HG02973 (cell line): ENCODE measurements around the gene NEUROG3.
"Not testable (repeated sequence)": the region's sequence is repeated elsewhere in the genome, so short reads cannot be mapped to it uniquely, and the experiment has no call there.

Source experiments
- ATAC-seq: cut with Tn5 transposase; IDR thresholded peaks from one replicate; pipeline ENCODE4 v1.9.1; 2021; ENCODE audit warnings: moderate library complexity; ENCODE audit not compliant: unreplicated experiment

Gene NEUROG3

DNA sequence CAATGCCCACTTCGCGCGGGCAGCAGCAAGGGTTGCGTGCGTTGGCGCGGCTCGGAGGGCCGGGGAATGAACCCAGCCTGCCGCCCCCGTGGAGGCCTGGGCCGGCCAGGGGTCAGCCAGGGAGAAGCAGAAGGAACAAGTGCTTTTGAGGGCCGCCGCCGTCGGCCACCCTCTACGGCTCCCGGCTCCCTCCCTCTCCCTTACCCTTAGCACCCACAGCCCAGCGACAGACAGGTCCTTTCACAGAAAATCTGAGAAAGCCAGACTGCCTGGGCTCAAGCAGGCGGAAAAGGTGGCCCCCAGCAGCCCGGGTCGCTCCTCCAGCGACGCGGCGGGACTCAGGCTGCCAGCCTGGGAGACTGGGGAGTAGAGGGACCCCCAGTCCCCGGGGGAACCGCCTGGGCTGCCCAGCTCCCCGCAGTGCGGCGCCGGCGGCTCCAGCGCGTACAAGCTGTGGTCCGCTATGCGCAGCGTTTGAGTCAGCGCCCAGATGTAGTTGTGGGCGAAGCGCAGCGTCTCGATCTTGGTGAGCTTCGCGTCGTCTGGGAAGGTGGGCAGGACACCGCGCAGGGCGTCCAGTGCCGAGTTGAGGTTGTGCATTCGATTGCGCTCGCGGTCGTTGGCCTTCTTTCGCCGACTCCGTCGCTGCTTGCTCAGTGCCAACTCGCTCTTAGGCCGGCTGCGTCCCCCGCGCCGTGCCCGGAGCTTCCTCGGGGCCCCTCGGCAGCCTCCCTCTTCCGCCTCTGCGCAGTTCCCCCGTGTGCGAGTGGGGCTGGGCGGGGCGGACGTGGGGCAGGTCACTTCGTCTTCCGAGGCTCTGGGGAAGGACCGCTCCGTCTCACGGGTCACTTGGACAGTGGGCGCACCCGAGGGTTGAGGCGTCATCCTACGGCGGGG is 815 bp downstream of the NEUROG3 start:
- ATAC-seq = no peak

DNA sequence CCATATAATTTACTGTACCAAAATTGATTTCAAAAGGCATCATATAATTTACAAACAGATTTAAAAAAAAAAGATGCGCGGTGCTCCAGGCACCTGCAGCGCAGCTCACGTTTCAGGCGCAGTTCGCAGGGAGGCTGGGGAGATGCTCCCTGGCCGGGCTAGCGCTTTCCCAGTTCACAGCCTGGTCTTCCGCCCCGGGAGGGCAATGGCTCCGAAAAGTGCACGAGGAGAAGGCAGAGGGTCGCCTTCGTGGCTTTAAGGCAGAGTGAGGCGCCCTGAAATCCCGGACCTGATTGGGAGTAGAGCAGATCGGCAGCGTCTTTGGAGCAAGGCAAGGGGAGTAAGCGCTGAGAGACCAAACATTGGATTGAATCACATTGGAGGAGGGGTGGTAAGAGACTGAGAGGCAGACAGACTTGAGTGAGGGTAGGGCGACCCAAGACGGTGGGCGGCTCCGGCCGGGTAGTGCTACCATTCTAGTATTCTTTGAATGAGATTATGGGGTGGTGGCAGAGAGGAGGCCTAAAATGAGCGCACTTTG is 1.5 kb downstream of the NEUROG3 start:
- ATAC-seq = no peak

DNA sequence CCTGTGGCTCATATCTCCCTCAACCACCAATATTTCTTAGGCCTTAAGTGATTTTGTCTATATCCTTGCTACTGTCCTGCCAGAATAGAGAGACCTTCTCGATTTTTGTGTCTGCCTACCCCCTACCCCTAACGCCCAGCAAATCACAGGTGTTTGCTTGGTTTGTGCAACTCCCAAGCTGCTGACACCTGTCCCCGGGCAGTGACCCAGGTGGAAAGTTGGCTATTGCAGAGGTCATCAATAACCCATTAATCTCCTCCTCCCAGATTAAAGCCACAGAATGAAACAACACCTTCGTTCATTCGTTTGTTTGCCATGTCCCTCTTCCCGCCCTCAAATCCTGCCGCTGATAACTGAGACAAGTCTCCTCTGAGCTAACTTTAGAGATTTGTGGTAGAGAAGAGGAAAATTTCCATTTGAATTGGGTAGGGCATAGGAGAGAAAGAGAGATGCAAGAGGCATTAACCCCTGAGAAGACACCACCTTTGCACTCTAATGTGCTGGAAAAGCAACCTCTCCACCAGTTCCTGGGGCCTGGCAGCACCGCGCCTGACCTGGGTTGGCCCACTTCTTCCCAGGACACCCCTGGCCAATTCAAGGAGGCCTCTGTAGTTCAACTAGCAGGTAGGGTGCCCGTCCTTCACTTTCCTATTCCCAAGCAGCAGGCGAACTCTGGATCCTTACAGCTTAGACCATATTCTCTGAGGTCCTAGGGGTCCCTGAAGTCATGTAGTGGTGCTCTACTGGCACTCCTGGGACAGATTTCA is 3.0 kb downstream of the NEUROG3 start:
- no peak for ATAC-seq

DNA sequence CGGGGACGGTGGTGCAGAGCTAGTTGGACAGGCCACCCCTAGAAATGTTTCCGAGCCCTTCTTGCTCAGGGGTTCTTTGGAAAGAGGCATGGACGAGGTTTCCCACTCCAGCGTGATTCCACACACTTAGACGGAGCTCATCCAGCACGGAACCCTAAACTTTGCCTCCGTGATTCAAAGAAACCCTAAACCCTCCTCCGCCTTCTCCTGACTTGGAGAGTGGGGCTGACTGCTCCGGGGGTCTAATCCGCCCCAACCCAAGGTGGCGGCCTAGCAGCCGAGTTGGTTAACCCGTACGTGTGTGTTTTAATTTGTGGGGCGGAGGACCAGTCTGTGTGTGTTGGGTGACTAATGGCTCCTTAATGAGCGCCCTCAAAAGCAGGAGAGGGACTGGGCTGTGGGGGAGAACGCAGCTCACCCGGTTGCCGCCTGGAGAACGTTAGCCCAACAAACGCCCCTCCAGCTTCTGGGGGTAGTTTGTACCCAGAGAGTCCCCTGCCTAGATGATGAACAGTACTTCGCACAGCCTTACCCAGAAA is 3.8 kb downstream of the NEUROG3 start:
- ATAC-seq = no peak

DNA sequence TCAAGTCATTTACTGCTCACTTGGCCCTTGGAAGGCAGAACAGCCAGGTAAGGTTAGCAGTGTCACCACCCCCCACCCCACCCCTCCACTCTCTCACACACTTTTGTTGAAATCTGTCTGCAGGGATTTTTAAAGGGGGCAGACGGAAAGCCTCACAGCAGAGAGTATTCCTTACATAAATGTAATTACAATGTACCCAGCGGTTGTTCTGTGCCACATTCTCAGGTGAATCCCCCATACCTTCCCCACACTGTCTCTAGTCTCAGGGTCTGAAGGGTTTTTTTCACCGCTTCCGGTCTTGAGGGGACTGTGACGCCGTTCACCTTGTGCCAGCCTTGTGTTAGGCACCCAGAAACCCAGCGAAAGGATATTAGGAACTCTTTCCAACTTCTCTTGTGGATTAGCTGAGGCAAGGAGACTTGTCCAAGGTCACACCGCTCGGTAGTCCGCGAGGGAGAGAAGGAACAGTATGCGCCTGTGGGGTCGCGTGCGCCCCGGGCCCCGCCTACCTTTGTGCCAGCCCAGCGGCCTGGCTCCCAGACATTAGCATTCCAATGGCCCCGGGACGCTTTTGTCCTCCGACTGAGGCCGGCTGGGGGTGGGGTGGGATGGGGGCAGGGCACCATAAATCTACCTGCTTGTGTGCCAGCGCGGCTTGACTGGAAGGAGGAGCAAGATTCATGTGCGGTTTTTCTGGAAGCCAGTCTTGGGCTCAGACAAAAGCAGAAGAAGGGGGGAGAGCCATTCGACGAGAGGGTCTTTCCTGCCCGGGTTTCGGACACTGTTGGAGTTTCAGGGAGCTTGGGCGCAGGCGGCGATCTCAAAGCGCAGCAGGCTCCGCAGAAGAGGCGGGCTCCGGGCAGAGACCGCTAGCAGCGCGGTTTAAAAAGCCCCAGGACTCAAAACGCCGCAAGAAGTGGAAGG is 4.5 kb downstream of the NEUROG3 start:
- ATAC-seq = no peak

DNA sequence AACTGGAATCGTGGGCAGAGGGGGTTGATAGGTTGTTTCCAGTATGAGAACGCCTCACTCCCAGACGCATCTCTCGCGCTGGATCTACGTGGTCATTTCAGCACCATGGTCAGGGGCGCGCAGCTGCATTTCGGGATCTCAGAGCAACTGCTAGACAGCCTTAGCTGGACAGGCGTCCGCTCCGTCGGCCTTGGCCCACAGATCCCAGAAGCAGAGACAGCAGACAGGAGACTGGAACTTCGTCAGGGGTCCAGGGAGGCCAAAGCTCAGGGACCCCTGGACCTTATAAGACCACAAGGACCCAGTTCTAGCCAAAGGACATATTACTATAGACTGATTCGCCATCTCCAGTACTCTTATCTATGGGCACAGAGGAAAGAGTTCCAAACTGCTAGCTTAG is 5.3 kb downstream of the NEUROG3 start:
- no peak for ATAC-seq

DNA sequence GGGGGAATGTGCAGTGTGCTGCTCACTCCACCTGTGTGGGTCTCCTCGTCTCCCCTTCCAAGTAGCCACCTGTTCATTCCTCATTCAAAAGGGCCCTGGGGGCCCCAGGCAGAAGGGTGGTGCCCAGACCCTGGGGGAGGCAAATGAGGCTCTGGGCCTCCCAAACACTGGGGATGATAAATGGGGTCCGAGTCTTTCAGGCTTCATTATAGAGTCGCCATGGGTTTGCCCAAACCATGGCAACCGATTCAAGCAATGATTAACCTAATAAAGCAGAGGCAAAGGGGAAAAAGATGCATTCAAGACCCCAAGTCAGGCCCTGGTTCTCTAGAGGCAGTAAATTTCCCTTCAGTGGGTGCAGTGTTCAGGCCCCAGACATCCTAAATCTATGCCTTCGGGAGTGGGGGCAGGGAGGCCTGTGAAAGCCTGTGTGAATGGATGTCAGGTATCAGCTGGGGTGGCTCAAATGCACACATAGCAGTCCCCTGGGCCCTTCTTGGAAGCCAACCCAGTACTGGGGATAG is 10.4 kb downstream of the NEUROG3 start:
- no peak for ATAC-seq

DNA sequence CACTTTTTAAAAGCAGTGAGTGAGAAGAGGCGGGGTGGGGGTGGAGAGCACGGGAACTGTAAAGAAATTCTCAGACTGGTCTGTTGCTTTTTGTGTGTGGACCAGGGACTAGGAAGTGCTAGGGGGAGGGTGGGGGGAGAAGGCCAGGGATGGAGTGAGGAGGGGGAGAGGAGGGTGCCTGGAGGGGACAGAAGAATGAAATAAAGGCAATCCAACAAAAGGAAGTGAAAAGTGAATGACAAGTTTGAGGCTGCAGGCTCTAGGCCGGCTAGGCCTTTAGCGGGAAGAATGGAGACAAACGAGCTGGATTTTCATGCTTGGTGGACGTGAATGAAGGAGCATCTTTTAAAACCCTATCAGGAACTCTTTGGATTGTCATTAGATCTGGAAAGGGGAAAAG is 13.7 kb downstream of the NEUROG3 start:
- ATAC-seq = no peak

DNA sequence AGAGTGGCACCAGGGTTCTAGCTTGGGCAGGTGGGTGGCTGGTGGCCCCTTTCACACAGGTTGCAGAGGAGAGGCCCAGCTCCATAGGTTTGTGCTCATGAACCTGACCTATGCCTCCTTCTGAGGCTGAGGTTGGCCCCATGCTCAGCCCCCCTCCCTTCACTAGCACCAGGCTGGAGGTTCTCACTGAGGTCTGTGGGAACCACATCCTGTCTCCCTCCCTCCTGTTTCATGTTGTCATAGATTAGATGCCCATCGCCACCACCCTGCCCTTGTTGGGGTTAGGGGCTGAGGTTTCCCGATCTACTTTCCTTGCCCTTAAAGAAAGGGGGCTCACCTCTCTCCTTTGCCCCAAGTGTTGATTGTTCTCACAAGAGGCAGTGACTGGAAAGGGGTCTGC is 14.7 kb downstream of the NEUROG3 start:
- ATAC-seq = no peak

DNA sequence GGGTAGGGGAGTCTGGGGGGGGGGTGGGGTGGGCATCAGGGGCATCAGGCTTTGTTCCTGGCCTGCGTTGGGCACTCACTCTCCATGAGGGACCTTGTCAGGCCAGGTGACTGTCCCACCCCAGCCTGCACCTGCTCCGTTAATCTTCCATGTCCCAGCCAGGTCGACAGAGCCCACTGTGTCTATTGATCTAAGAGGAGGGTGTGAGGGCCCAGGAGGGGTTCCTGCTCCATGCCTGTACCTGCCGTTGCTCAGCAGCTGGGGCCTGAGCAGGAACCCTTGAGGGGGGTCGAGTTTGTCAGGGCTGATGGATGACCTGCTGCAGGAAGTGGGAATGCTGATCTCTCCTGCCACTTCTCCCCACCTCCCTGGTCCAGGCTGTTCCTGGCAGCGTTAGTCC is 18.6 kb downstream of the NEUROG3 start:
- no peak for ATAC-seq

DNA sequence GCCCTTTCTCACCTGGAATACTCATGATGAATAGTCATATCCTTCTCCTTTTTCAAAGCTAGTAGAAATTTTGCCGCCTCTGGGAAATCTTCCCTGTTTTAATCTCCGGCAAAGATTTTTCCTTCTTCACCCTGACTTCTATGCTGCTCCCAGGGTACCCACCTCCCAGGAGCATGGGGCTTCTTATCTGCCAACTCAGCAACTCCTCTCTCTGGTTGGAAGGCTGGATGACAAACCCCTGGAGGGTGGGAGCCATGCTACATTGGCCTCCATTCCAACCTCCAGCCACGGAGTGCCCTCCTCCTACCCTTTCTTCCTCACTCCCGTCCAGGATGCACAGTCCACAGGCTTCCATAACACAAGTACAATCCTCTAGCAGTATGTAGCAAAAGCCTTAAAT is 19.9 kb downstream of the NEUROG3 start:
- no peak for ATAC-seq

DNA sequence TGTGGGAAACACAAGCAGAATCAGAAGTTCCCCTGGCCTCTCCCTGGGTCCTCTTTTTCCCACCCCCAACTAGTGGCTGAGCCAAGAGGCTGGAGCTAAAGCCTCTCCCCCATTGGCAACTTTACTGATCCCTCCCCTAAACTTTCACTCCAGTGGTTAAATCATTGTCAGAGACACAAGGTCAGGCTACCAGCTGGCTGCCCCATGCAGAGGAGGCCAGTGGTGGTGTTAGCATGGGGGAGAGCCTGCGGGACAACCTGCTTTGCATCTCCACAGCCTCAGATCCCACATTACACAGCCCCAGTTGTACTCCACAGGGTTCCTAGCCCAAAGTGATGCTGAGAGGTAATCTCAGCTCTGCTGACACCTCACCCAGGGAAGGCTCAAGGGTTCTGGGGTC is 21.0 kb downstream of the NEUROG3 start:
- ATAC-seq = no peak

DNA sequence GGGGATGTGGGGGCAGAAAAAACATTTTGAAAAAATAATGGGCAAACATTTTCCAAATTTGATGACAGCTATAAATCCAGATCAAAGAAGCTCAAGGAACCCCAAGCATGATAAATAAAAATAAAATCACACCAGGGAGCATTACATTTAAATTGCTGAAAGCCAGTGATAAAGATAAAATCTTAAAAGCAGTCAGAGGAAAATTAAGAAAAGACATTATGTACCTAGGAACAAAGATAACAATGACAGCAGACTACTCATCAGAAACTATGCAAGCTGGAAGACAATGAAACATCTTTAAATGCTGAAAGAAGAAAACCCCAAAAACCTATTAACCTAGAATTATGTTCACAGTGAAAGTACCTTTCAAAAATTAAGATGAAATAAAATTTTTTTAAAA is 23.3 kb downstream of the NEUROG3 start:
- no peak for ATAC-seq

DNA sequence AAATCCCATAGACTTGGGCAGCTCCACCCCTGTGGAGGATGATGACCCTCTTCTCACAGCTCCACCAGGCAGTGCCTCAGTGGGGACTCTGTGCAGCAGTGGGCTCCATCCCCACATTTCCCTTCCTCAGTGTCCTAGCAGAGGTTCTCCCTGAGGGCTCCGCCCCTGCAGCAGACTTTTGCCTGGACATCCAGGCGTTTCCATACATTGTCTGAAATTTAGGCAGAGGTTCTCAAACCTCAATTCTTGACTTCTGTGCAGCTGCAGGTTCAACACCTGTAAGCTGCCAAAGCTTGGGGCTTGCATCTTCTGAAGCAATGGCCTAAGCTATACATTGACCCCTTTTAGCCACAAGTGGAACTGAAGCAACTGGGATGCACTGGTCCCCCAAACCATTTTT is 31.8 kb downstream of the NEUROG3 start:
- no peak for ATAC-seq

DNA sequence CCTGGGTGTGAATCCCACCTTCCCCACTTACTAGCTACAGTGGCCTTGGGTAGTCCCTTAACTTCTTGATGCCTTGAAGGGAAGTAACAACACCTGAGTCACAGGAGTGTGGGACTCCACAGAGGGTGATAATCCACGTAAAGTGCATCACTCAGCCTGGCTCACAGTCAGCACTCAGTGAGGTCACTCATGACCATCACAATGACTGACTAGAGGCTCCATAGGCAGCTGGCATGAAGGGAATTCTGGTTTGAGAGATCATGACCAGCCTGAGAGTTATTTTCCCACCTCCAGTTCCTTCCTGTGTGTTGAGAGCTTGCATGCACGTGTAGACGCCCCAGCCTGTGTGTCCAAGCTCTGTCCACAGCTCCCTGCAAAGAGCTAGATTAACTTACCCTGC is 34.8 kb downstream of the NEUROG3 start:
- ATAC-seq = no peak

DNA sequence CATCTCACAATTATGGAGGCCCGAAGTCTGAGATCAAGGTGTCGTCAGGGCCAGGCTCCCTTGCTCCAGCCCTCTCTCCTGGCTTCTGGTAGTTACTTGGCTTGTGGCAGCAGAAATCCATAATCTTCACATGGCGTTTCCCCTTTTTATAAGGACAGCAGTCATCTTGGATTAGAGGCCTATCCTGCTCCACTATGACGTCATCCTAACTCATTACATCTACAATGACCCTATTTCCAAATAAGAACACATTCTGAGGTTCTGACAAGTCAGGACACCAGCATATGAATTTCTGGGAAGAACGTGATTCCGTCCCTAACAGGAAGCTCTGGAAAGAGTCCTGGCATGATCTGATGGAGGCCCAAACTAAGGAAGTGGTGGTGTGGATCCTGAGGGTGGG is 35.8 kb downstream of the NEUROG3 start:
- ATAC-seq = no peak

DNA sequence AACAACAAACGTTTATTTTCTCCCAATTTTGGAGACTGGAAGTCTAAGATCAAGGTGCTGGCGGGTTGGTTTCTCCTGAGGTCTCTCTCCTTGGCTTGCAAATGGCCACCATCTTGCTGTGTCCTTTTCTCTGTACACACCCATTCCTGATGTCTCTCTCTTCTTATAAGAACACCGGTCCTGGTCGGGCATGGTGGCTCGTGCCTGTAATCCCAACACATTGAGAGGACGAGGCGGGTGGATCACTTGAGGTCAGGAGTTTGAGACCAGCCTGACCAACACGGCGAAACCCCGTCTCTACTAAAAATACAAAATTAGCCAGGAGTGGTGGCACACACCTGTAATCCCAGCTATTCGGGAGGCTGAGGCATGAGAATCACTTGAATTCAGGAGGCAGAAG is 36.7 kb downstream of the NEUROG3 start:
- ATAC-seq = not testable (repeated sequence)

DNA sequence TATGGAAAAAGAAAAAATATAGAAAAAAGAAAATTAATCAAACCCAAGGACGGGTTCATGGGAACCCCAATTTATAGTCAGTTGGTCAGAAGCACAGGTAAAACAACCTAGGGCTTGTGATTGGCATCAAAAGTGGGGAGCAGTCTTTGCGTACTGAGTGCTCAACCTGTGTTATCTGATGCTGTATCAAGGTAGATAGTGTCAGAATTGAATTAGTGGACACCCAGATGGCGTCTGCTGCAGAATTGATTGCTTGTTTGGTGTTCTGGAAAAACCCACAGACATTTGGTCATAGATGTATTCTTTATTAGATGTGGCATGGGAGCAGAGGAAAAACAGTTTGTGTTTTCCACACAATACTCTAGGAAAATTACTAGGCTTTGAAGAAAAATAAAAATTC is 39.6 kb downstream of the NEUROG3 start:
- no peak for ATAC-seq

DNA sequence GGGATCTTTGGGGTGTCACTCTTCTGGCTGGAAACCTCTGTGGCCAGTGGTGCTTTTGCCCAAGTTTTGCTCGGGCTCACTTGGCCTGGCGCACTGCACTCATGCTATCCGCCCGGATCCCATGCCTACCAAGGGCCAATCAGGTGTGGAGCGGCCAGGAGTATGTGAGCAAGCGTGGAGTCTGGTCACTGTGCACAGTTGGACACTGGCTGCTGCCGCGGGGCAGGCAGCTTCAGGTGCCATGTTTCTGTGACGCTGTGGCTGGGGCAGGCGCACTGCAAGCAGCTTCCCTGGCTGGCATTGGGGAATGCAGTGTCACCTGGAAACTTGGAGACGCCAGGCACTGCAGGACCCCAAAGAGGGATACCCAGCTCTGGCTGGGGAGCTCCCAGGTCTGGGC is 45.3 kb downstream of the NEUROG3 start:
- no peak for ATAC-seq
